Activated CD8-positive, alpha-beta memory T cell treated with anti-CD3 and anti-CD28 coated beads, Interleukin-2, amount 50 U/mL, for 1 hour (primary cell): Measurements from ENCODE around the gene SMC1B.
"Not testable (repeated sequence)": the region's sequence is repeated elsewhere in the genome, so short reads cannot be mapped to it uniquely, and the experiment has no call there.

ENCODE experiments used
- DNase-seq: peaks from one replicate; pipeline ENCODE4 v3.0.0-alpha.2; 2020; ENCODE audit errors: extremely low read depth

The SMC1B gene

DNA sequence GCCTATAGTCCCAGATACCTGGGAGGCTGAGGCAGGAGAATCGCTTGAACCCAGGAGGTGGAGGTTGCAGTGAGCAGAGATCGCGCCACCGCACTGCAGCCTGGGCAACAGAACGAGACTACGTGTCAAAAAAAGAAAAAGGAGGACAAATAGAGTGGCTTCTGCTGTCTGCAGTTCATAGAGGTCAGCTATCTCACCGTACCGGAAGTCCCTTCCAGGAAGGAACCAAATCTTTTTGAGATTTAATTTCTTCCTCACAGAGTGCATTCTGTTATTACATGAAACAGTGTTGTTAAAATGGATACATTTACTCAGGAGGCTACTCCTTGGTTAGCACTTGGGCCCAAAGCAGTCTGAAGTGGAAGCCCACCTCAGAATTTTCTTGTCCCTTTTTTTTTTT is 70.3 kb downstream of the SMC1B start:
- DNase-seq = no peak

DNA sequence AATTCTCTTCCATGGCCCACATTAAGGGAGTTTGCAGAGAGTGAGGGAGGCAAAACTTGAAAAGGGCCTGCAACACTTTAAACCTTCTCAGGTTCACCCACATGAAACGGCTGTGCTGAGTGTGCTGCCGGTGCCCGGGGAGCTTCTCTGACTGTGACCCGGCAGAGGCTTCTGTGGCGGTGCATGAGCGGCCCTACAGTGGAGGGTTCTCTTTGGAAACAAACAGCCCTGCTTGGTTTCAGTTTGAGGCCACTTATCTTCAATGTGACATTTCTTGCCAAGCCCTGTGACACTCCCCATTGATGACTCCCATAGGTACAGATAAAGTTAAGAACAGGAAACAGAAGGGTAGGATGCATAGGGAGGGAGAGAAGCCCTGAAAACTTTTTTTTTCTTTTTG is 71.9 kb downstream of the SMC1B start:
- DNase-seq = no peak

DNA sequence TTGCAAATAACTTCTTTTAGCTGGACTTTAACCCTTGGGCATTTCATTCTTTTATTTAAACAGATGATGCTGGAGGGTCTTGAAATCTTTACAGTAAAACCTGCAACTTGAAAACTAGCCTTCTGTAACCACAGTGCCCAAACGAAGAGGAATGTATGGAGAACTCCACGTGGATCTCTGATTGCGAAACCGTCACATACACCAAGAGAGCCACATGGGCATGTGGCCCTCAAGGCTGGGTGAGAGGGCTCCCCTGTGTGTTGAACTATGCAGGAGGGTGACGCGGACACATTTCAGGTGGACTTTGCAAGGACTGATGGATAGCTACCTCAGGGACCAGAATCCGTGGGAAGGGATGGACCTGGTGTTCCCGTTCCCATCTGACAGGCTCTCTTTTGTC is 73.1 kb downstream of the SMC1B start:
- no peak for DNase-seq

DNA sequence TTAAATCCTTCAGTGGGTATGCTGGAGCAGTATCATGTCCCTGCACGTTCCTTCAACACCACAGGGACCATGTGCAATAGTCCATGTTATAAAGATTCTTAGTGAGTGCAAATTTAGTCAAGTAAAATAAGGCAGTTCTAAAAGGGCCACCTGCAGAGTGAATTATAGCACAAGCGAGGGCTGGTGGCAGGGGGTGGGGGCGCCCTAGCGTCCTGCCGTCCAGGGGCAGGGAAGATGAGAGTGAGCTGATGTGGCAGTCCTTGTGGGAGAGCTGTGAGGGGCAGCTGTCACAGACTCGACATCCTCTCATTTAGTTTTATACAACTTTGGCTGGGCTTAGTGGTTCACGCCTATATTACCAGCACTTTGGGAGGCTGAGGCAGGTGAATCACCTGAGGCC is 74.6 kb downstream of the SMC1B start:
- DNase-seq = no peak

DNA sequence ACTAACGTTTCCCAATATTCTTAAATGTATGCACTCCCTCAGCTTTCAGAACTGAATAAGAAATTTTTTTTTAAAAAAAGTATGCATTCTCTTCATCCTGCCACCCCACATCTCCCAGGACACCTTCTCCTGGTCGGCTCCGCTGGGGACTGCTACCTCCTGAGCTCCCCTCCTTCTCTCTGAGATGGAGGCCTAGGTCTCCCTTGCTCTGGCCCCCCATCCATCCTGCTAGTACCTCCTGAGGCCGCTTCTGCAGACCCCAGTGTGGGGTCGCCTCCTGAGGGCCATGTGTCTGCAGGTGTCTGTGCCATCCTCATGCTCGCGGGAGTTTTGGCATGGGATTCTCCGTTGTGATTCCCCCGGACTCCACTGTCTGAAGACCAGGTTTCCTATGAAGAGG is 75.9 kb downstream of the SMC1B start:
- no peak for DNase-seq

DNA sequence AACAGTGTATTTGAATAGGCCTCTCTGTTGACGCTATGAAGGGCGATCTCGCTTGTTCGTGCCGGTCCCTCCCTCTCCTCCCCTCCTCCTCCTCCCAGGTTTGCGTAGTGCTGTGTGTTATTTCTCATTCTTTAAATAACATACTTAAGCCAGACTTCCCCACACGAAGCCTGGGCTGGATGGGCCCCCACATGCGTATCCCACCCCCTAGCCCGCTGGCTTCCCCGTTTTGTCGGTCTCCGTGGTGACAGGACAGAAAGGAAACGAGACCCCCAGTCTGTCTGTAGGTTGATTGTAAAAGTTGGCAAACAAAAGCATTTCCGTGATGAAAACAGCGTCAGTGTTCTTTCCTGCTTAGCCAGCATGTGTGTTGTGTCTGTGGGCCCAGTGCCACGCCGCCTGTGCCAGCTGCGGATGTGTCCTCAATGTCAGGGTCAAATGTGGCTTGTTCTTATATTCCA is 76.4 kb downstream of the SMC1B start:
- peak; percentile 42 for DNase-seq

DNA sequence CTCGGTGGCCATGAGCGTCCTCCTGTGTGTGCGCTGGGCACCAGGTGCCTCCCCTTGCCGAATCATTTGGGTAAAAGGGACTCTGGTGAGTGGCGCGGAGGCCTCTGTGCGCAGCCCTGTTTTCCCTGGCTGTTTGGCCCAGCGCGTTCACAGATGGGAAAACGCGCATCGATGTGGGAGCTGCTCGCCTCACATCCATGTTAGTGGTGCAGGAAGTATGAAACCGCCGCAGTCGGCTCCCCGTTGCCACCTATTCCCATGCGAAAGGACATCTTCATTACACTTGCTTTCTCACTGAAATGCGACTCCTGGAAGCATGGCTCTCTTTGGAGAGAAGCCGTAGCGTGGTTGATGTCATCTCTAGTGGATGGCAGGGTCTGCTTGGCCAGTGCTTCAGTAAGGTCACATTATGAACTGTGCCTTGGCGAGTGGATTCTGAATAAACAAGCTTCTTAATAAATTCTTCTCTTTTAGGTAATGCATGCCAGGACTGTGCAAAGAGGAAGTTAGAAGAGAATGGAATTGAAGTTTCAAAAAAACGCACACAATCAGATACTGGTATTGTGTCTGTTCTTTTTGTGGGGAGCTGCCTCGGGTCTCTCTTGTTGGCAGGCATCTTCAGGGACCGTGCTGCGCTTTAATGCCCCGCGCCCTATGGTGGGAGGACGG is 77.4 kb downstream of the SMC1B start:
- DNase-seq = no peak

DNA sequence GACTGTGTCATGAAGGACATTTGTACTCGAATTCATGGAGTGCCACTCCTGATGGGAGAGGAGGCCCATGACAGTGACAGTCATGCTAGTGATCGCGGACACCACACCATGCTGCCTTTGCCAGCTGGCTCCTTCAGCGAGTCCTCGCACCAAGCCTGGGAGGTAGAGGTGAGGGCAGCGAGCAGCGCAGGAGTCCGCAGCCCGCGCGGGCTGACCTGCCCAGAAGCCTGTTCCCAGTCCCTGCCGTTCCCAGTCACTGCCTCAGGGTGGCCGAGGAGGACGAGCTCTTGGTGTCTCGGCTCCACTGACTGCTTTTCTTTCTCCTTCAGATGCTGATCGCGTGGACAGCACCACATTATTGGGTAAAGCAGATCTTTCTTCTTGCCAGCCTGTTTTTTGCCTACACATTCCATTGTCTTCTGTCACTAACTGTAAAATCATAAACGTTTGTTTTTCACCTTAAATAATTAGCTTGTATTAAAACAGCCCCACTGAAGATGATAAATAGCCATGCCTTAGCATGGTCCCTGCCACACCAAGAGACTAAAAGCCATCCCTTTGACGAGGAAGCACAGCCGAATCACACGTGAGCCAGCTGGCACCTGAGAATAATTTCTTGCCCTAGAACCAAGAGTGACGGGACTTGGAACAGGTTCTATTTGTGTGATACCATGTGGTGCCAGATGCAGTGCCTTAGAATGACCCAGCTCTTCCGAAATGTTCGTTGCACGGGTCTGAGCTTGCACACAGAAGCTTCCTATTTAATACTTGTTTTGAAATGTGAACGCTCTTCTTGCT is 78.2 kb downstream of the SMC1B start:
- DNase-seq = no peak

DNA sequence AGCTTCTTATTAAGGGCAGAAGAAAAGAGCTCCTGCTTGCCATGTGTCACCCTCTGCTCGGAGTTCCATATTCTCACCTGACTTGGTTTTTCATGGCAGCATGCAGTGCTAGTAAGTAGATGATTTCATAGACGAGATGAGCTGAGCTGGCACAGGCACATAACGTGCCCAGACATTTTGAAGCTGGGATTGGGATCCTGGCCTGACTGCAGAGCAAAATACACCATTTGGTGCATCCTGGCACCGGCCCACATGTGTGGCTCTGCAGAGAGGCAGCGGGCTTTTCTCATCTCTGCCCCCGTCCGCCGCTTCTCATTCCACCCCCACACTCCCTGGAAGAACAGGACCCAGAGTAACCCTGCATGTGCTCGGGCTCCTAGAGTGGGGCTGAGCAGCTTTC is 78.9 kb downstream of the SMC1B start:
- no peak for DNase-seq

DNA sequence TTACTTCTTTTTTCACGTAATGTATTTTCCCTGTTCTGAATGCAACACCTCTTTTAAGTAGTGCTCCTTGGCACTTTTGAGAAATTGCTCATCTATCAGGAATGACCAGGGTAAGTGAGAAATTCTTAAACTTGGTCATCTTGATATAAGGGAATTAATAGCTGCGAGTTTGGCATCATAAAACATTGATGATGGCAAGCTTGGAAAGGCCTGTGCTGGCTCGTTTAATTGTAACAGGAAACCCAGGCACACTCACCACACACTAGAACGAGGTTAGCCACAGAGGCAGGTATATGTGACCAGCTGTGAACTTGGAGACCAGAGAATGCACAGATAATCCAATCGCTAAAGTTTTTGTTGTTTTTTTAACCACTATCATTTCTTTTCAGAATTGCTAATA is 79.3 kb downstream of the SMC1B start:
- DNase-seq = no peak

DNA sequence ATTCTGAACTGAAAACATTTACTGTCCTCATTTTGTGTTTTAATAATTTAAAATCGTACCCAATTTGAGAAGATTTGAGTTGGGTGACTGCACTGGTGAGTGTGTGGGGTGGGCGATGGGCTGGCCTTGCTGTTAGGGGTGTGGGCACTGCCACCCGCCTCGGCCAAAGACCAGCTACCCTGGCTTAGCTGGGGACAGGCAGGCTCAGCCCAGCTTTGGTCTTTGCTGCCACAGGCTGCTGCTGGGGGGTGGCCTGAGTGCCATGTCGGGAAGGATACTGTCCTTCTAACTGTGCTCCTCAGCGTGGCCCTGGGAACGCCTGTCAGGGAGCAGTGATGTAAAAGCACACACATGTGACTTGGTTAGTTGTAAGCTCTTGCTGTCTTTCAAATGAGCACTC is 81.4 kb downstream of the SMC1B start:
- no peak for DNase-seq

DNA sequence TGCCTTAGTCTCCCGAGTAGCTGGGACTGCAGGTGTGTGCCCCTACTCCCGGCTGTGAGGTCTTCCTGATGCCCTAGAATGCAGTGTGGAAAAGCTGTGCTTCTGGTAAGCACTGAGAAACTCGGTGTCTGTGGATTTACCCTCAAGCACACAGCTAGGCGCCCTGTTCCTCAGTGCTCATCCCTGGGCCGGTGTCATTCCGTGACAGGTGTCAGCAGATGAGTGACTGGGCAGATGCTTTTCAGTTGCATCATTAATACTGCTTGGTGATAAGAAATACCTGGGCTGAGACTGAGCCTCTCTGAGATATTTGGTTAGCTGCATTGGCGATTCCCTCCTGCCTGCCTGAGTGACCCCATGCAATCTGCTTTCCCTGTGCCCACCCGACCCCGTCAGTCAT is 81.9 kb downstream of the SMC1B start:
- DNase-seq = no peak

DNA sequence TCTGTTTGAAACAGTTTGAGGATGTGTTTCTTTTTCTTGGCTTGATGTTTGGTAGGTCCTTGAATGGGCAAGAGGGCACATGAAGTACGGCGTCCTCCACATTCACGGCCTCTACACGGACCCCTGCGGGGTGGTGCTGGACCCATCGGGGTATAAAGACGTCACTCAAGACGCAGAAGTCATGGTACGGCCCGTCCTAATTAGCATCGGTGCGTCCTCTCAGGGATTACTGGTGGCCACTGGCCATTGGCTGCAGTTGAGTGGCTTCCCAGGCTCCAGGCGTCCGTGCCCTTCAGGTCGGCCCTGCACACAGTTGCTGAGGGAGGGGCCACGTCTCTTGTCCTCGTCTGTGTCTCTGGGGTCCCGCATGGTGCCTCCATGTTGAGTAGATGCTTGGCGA is 82.9 kb downstream of the SMC1B start:
- no peak for DNase-seq

DNA sequence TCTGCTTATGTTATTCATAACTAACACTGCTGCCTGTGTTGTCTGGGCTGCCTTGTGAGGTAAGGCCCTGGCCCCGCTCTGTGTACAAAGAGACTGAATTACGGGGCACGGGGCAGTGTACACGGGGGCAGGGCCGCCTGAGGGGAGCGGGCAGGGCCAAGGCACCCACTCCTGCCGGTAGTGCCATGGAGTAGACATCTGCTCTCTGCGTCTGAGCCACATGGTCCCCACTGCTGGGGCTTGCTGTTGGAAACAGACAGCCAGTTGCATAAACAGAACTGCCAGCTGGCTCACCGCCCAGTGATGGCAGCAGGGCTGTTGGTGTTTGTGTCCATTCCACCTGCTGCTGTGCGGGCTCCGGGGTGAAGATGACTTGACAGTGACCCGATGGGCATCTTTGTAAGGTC is 83.9 kb downstream of the SMC1B start:
- no peak for DNase-seq

DNA sequence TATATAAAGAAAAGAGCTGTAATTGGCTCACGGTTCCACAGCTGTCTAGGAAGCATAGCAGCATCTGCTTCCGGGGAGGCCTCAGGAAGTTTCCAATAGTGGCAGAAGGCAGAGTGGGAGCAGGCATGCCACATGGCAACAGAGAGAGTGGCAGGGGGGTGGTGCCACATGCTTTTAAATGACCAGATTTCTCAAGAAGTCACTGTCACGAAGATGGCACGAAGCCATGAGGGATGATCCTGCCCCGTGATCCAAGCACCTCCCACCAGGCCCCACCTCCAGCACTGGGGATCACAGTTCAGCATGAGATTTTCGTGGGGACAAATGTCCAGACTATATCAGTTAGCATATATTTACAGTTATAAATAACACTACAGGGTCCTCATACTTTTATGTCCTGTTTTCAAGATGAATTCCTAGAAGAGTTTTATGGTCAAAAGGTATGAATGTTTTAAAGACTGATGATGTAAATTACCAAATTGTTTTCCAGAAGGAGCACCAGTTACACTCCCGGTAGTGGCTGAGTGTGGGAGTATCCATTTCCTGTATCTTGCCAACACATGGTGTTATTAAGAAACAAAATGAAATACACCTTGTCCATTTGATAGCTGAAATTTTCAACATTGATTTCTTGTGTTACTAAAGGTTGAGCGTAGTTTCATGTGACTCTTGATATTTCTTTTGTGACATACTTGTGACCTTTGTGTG is 84.4 kb downstream of the SMC1B start:
- DNase-seq = no peak

DNA sequence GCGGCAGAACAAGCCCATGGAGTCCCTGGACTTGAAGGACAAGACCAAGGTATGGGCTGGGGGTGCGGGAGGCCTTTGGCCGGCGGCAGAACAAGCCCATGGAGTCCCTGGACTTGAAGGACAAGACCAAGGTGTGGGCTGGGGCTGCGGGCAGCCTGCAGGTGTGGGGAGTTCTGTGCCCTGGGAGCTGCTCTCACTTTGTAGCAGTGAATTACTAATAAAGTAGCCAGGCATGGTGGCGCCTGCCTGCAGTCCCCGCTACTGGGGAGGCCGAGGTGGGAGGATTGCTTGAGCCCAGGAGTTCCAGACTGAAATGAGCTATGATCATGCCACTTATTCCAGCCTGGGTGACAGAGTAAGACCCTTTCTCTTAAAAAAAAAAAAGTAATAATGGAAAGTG is 85.1 kb downstream of the SMC1B start:
- DNase-seq = not testable (repeated sequence)

DNA sequence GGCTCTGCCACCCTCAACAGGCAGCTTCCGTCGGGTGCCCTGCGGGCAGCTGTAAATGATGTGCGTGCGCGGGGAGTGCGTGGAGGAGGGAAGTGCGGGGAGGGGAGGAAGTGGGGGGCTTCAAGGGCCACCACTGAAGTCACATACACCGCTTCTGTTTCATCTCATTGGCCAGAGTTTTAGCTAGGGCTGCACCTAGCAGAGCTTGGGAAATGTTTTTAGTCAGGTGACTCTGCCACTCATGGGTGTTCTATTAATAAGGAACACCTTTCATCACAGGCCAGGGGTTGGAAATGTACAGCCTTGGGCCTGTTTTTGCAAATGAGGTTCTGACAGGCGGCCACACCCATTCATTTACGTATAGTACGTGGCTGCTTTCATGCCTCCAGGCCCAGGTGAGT is 89.1 kb downstream of the SMC1B start:
- no peak for DNase-seq

DNA sequence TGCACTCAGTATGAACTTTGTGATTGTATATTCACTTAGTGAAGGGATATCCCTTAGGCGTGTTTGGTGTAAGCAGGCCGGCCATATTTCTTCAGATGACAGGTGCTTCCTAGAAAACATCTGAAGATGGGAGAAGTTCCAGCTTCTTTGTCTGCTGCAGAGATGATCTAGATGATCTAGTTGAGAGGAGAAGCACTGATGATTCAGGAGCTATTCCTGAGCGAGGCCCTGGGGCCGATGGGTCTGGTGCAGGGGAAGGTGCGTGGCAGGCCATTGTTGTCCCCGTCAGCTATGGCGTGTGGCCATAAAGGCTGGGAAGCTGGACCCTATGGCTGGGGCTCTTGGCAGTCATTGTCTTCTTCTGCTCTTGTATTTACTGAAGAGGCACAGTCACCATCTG is 89.7 kb downstream of the SMC1B start:
- no peak for DNase-seq

DNA sequence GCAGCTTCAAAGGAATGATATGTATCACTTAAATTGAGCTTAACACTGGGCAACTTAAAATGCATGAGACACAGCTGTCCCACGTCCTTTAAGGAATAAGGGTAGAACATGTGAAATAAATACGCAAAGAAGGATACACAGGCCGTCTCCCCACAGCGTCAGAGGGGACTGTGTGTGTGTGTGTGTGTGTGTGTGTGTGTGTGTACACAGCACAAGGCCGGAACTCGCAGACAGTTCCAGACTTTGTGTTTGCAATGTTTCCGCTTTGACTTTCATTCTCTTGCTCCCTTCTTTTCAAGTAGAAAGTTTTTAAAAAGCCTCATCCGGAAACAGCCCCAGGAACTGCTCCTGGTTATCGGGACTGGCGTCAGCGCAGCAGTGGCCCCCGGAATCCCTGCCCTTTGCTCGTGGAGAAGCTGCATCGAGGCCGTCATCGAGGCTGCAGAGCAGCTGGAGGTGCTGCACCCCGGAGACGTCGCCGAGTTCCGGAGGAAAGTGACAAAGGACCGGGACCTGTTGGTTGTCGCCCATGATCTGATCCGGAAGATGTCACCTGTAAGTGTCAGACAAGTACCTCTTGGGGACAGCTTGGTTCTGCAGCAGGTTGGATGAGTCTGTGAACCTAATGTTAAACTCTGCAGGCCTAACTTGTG is 90.4 kb downstream of the SMC1B start:
- no peak for DNase-seq

DNA sequence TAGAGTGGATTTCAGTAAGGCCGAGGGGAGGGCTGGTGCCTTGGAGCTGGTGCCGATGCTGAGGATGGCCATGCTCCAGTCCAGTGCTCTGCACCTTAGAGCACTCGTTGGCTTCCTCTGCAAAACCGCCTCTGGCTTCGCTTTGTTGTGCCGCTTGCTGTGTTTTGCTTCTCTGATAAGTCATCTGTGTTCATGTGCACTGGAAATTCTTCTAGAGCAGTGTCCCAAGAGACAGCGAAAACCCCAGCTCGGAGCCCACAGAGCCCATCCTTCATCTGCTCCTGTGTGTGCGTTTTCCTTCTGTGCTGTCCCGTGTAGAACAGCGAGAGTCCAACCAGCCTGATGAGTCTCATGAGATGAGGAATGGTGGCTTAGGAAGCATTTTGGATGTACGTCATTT is 91.6 kb downstream of the SMC1B start:
- no peak for DNase-seq

DNA sequence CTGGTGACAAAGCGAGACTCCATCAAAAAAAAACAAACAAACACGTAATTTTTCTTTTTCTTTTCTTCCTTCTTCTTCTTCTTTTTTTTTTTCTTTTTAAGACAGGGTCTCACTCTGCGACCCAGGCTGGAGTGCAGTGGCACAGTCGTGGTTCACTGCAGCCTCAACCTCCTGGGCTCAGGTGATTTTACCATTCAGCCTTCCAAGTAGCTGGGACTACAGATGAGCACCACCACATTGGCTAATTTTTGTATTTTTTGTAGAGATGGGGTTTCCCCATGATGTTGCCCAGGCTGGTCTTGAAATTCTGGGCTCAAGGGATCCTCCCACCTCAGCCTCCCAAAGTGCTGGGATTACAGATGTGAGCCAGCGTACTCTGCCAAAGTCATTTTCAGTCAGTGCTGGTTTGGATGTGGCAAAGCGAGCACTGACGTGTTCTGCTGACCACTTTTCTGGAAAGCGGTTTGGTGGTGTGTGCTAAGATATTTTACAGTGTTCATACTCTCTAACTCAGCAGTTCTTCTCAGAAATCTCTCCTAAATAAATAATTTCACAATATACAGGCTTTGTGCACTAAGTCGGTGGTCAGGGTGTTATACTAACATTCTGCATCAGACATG is 92.9 kb downstream of the SMC1B start:
- no peak for DNase-seq

DNA sequence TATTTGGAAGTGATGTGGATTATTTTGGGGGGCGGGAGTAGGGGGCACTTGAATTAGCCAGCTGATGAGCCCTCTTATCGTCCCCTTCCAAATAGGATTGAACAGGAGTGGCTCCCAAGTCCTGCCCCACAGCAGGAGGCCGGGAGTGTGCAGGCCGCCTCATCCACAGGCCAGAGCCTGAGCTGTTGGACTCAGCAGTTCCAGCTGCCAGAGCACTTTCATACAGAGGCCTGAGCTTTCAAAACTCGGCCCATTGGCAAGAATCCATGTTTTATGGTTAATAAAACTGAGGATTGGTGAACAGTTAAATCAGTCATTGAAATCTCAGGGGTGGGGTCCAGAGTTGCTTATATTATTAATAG is 94.1 kb downstream of the SMC1B start:
- no peak for DNase-seq
